ENCODE data around the gene ACSS1.

DNA sequence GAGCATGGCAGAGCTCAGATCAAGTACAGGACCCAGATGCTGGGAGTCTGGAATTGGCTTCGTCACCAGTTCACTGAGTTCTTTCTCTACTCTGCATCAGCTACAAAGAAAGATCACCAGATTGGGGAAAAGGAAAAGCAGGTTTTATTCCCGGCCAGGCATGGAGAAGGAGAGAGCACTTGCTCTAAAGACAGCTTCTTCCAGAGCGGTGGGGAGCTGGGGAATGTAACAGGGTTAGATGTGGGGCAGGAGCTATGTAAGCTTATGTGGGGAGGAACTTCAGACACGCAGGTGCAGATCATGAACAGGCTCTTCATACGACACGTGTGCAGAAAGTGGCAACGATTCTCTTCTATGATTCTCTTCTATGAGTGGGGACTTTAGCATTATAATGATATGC is 4.9 kb upstream of the ACSS1 start:
- TF ChIP-seq, protein P1, sequence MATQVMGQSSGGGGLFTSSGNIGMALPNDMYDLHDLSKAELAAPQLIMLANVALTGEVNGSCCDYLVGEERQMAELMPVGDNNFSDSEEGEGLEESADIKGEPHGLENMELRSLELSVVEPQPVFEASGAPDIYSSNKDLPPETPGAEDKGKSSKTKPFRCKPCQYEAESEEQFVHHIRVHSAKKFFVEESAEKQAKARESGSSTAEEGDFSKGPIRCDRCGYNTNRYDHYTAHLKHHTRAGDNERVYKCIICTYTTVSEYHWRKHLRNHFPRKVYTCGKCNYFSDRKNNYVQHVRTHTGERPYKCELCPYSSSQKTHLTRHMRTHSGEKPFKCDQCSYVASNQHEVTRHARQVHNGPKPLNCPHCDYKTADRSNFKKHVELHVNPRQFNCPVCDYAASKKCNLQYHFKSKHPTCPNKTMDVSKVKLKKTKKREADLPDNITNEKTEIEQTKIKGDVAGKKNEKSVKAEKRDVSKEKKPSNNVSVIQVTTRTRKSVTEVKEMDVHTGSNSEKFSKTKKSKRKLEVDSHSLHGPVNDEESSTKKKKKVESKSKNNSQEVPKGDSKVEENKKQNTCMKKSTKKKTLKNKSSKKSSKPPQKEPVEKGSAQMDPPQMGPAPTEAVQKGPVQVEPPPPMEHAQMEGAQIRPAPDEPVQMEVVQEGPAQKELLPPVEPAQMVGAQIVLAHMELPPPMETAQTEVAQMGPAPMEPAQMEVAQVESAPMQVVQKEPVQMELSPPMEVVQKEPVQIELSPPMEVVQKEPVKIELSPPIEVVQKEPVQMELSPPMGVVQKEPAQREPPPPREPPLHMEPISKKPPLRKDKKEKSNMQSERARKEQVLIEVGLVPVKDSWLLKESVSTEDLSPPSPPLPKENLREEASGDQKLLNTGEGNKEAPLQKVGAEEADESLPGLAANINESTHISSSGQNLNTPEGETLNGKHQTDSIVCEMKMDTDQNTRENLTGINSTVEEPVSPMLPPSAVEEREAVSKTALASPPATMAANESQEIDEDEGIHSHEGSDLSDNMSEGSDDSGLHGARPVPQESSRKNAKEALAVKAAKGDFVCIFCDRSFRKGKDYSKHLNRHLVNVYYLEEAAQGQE (IDR thresholded peaks at IDR 0.05; ENCODE audit: insufficient read depth in 1 of 2, low read depth in 2 of 2, low read length in 2 of 2): no peak
- TF ChIP-seq POLR2AphosphoS5 (IDR thresholded peaks at IDR 0.05; ENCODE audit: low read depth, low read length) (no peak), SIN3A (IDR thresholded peaks at IDR 0.05; ENCODE audit: borderline replicate concordance, insufficient read depth, low read length) (no peak), TAF1 (IDR thresholded peaks at IDR 0.05; ENCODE audit: borderline replicate concordance, insufficient read depth, low read length) (no peak)

Data from PFSK-1 (cell line).